HG03159 (cell line): ENCODE results near the gene HDAC3.

ENCODE experiments used
- ATAC-seq: cut with Tn5 transposase; IDR thresholded peaks from one replicate; pipeline ENCODE4 v1.9.1; 2021; ENCODE audit warnings: mild to moderate bottlenecking, moderate library complexity; ENCODE audit not compliant: unreplicated experiment

The HDAC3 gene

DNA sequence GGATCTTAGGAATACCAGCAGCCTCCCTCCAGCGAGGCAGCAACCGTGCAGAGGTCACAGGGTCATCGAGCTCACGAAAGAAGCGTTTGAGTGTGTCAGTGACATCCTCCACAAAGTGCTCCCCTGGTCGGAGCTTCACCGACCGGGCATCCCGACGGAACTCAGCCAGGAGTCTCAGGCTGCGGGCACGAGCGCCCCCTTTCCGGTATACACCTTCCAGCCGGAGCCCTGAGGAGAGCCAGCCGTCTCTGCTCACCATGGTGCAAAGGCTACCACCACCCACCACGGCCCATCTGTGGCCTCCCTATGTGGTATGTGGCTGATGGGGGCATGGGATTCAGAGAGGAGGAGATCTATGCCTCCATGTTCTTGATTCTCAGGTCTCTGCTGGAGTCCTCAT, 25.4 kb upstream of the HDAC3 start:
- ATAC-seq, result no peak

DNA sequence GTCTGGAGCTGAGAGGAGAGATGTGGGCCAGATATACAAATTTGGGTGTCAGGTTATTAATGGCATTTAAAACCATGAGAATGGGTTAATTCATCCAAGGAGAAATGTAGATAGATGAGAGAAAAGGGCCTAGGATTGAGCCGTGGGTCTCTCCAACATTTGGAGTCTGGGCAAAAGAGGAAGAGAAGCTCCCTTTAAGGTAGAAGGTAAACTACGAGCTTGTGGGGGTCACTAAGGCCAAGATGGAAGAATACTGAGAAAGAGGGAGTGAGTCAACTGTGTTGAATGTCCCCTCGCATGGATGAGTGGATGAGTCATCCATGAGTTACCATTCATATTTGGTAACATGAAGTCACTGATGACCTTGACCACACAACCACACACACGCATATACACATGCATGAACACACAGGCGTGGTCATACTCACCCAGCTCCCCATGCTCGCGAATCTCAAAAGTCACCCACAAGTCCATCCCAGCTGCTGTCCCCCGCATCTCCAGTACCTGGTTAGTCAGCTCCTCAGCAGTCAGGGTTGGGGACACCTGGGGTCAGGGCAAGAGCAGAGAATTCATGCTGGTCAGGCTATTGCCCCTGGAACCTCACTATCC, 21.4 kb upstream of the HDAC3 start:
- ATAC-seq, result no peak

DNA sequence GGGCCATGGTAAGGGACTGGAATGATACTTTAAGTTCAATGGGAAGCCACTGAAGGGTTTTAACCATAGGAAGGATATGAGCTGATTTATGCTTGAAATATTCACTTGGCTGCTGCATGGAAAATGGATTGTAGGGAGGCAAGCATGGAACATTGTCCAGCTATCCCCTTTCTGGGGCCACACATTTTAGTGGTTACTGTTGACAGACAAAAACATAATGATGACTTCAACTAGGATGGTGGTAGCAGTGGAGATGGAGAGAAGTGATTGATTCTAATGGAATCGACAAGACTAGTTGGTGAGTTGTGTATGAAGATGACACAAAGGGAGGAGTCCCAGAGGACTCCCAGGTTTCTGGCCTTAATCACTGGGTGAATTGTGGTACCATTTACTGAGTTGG, 20.8 kb upstream of the HDAC3 start:
- no peak for ATAC-seq

- no peak for ATAC-seq
Measured at GRCh38 chr5:141656396-141656795, 19.7 kb upstream of the HDAC3 start.

- ATAC-seq, result no peak
Measured at GRCh38 chr5:141655020-141655419, 18.4 kb upstream of the HDAC3 start.

- ATAC-seq, result no peak
Measured at GRCh38 chr5:141654298-141654697, 17.6 kb upstream of the HDAC3 start.

GRCh38 chr5:141651728-141652105, 15.1 kb upstream of the HDAC3 start:
- ATAC-seq, result no peak

DNA sequence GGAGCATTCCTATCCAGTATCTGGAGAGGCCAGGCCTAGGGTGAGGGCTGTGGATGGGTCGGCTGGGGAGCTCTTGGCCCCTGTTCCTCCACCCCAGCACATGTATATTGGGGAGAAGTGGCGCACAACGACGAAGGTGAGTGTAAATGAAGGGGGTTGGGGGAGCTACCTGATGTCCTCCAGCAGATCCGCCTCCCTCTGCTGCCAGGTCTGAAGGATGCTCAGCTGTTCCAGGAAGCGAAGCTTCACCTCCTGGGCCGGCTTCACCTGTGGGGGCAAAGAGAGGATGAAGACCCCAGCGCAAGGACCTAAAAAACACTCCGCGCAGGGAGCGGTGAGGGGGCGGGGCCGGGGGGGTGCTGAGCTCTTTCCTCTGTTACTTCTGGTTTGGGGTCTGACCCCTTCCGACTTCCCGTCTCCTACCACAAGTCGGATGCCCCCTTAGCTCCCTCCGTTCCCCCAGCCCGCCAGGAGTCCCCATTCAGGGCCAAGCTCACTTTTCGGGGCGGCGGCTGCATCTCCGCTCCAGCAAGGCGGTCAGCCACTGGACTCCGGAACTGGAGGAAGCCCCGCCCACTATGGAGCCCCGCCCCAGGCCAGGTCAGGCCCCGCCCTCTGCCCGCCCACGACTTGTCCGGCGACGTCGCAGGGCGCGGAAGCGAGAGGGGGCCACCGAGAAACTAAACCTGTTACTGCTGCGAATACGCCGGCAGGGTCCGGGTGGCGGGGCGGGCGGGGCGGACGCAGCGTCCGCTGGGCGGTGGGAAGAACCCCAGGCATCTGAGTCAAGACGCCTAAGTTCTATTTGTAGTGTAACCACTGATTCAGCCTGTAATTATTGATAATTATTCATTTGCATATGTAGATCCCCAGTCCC, 14.4 kb upstream of the HDAC3 start, which contains the start of gene FCHSD1:
TSS of gene FCHSD1 (minus strand) at position 568 of the 877 bp plus-strand sequence. CDS start at position 518, 50 bp downstream.
- ATAC-seq, result peak; percentile 93

DNA sequence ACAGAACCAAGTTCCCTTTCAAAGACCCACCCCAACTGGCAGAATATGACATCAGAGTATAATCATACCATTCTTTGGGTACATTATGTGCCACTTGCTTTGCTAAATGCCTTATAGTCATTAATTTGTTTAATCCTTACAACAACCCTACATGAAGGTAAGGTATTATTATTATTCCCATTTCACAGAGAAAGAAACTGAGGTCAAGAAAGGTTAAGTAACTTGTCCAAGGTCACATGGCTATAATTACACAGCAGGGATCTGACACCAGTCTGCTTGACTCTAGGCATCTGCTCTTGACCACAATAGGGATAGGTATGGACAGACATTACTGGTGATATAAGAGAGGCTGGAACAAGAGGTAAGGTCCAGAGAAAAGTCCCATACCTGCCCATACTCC, 13.3 kb upstream of the HDAC3 start:
- ATAC-seq, result no peak

DNA sequence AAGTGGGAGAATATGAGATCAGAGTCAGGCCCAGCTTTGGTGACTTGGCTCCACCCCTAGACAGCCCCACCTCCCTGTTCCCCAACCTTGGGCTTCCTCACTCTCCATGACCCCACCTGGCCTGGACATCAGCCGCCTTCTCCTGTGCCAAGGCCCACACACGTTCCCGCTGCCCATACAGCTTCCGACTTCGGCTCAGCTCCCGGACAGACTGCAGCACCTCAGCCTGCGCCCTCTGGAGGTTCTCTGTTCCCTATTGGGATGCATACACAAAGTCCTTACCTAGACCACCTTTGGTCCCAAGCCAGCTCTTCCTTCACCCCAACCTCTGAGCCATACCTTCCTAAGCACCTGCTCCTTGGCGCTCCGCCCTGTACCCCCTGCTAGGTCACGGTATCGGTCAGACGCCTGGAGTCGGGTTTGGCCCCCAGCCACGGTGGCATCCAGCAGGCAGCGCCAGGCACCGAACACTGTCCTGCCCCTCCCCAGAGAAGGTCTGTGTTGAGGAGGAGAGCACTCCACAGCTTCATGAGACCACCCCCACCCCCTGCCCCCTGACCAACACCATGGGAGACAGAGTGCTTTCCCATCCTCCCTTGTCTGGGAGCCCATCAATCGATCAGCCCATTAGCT, 12.5 kb upstream of the HDAC3 start:
- no peak for ATAC-seq

DNA sequence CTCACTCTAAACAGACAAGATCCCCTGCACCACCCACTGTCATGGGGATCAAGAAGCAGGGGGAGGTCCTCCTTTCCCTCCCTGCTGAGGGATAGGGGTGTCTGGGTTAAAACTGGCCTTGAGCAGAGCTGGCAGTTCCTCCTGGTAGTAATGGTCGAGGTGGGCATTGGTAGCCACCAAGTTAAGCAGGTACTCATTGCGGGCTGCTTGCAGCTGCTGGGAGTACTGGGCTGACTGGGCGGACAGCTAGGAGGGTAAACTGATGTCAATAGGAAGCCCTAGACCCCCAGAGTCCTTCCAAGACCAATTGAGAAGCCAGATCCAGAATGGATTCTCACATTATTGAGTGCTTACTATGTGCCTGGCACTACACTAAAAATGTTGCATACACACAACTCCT, 11.2 kb upstream of the HDAC3 start:
- no peak for ATAC-seq

- no peak for ATAC-seq
Measured at GRCh38 chr5:141647242-141647641, 10.6 kb upstream of the HDAC3 start.

DNA sequence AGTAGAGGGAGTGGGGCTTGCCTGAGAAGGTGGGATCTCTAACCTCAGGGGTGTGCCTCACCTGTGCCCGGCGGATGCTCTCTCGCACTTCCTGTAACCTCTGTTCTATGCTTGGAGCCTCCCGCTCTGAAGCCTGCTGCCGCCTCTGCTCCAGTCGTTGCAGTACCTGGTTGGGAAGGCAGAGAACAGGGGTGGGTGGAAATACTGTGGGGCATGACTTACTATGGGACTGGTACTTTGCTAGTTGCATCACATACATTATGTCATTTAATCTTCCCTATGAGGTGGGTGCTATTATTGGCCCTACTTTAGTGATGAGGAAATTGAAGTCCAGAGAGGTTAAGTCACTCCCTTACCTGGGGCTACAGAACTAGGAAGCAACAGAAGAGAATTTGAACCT, 9.4 kb upstream of the HDAC3 start:
- no peak for ATAC-seq

DNA sequence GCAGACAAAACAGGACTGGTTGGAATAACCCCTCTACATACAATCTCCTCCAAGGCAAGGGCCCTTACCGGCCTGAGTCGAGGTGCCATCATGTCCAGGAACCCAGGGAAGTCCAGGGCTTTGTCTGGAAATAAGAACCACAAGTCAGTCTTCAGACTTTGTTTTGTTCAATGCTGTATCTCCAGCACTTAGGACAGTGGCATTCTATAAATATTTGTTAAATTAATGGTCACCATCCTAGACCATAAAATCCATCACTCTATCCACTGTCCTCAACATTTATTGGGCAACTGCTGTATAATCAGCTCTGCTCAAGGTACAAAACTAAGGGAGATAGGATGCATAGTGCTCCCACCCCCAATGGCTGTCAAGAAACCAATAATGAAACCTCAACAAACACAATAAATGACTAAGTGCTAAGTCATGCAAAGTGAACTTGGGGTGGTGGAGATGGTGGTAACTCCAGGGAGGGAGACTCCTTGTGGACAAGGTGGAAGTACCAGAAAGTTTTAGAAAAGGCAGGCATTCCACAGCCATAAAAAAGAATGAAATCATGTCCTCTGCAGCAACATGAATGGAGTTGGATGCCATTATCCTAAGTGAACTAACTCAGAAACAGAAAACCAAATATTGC, 5.1 kb upstream of the HDAC3 start:
- no peak for ATAC-seq

DNA sequence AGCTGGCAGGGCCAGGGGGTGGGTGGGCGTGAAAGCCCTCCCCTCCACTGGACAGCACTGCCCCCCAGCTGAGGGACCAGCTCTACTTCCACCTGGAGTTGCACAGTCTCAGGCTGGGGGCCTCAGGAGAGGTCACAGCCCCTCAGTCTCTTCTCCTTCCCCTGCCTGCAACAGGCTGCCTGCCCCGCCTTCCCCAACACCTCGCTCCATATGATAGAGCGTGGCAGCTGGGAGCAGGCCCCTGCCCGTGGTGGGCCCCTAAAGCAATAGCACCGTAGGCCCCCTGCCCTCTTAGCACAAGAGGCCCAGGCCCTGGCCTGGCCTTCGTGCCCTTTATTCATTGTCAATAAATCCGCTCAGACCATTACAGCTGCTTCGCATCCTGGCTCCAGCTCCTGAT, 4.0 kb upstream of the HDAC3 start:
- no peak for ATAC-seq

- ATAC-seq, result no peak
Measured at GRCh38 chr5:141640051-141640415, 3.4 kb upstream of the HDAC3 start.

GRCh38 chr5:141639357-141640050, 2.9 kb upstream of the HDAC3 start:
- no peak for ATAC-seq

DNA sequence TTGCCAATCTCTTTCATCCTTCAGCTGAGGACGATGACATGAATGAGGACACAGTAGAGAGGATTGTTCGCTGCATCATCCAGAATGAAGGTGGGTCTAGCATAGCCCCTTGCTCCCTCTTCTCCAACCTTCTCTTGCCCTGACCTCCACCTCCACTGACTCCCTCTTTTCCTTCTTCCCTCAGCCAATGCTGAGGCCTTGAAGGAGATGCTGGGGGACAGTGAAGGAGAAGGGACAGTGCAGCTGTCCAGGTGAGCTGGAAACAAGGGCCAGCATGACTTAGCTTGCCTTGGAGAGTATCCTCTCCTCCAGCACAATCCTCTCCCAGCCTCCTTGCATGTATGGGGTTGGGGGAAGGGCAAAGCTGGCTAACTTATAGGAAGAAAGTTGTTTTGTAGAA, 2.1 kb upstream of the HDAC3 start:
- ATAC-seq, result no peak

DNA sequence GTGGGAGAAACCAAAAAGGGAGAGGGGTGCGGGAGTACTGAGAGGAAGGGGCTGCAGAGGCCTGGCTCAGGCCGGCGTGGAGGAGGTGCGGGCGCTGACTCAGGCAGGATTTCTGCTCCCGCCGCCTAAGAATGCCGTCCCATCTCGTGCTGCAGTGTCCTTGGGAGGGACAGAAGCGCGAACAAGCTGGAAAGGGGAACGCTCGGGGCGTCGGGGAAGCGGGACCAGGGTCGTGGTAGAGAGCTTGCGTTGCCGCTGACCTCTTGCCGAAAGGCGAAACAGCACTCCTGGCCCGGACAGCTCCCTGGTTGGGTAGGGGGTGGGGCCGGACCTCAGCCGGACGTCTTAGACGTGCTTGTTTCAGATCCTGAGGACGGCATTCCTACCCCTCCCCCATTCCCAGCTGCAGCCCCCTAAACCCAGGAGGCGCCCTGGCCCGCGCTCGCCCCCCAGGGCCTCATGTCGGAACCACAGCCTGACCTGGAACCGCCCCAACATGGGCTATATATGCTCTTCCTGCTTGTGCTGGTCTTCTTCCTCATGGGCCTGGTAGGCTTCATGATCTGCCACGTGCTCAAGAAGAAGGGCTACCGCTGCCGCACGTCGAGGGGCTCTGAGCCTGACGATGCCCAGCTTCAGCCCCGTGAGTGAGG, 1.2 kb upstream of the HDAC3 start:
- ATAC-seq, result peak; percentile 32

- ATAC-seq, result peak; percentile 32
Measured at GRCh38 chr5:141637123-141637766, 596 bp upstream of the HDAC3 start.
